ENCODE measurements around the gene HMOX2.

The HMOX2 gene

DNA sequence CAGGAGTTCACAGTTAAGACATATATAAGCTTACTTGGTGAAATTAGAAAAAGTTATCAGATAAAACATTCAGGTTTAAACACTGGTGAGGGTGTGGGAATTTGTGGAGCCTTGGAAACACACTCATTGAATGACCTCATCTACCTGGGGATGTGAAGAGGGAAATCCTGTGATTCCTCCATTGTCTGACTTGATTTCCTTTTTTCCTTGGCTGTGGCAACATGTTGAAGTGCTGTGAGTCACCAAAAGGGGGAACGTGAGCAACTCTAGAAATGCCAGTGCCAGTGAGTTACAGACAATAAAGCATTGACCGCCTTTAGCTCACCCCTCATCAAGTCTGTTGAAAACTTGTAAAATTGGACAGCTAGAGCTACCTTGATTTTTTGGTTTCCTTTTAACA lies 1.8 kb downstream of the HMOX2 start:
- no peak overlapping the region for H3K4me3 ChIP-seq
- no peaks in the 10 kb centered on the region for H3K36me3 ChIP-seq
- no peaks in the 10 kb centered on the region for H3K27me3 ChIP-seq
- DNase-seq, result no peak
- TF ChIP-seq, protein P1, sequence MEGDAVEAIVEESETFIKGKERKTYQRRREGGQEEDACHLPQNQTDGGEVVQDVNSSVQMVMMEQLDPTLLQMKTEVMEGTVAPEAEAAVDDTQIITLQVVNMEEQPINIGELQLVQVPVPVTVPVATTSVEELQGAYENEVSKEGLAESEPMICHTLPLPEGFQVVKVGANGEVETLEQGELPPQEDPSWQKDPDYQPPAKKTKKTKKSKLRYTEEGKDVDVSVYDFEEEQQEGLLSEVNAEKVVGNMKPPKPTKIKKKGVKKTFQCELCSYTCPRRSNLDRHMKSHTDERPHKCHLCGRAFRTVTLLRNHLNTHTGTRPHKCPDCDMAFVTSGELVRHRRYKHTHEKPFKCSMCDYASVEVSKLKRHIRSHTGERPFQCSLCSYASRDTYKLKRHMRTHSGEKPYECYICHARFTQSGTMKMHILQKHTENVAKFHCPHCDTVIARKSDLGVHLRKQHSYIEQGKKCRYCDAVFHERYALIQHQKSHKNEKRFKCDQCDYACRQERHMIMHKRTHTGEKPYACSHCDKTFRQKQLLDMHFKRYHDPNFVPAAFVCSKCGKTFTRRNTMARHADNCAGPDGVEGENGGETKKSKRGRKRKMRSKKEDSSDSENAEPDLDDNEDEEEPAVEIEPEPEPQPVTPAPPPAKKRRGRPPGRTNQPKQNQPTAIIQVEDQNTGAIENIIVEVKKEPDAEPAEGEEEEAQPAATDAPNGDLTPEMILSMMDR (IDR thresholded peaks at IDR 0.05), result no peak
- intact Hi-C loops (cut with DNase I; ENCODE audit: low total_unique reads), result loop anchor here (10.0 kb wide), 1 partner anchor 137 kb away; the partner anchor contains the start of gene UBALD1
- H3K9me3 ChIP-seq, result no peaks in the 10 kb centered on the region
- H3K4me1 ChIP-seq, result peaks cover 0 to 32% (median 28%) of the 10 kb centered on the region in 4 donors
- H3K27ac ChIP-seq, result no peak overlapping the region

DNA sequence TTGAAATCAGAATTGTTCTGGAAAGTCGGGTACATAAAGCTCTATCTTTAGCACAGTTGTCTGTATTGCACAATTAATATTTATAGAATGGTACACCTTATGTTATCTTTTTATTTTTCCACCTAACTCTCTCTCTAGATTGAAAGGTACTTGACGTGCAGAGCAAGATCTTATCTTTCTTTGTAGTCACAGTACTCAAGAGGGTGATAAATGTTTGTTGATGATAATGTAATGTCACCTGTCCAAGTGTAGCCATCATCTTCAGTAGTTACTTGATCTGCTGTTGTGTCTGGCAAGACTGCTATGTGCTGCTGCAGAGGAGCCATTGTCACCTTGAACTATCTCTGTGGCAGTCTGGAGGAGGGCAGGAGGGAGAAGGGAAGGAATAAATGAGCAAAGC lies 5.3 kb downstream of the HMOX2 start:
- peaks cover 0 to 8% (median 6%) of the 10 kb centered on the region in 4 donors for H3K4me1 ChIP-seq

DNA sequence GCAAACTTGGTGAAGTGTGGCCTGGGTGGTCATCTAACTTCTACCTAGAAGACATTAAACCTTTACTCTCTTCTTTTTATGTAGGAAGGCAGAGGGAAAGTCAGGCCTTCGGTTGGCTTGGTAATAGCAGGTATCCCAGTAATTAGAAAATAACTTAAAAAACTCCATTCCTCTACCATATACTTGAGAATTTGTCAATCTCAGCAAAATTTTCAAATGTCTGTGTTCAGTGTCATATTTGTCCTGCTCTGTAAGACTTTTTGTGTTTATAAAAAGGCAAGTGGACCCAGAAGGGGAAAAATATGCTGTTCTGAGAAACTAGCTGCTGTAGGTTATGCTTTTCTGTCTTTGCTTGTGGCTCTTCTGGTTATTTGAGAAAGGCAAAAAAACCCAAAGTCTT lies 5.8 kb downstream of the HMOX2 start:
- TF ChIP-seq, protein P1 (IDR thresholded peaks at IDR 0.05), result no peak

More for the DNA sequence above, 5.3 kb downstream of the HMOX2 start:
- intact Hi-C loops (cut with DNase I; ENCODE audit: low total_unique reads), result no loop called here
- no peaks in the 10 kb centered on the region for H3K9me3 ChIP-seq
- no peak overlapping the region for H3K4me3 ChIP-seq
- H3K27me3 ChIP-seq, result no peaks in the 10 kb centered on the region
- peaks cover 0 to 15% (median 7%) of the 10 kb centered on the region in 3 donors for H3K36me3 ChIP-seq
- TF ChIP-seq, protein P1 (IDR thresholded peaks at IDR 0.05), result no peak
- no peak overlapping the region for H3K27ac ChIP-seq
- no peak for DNase-seq

DNA sequence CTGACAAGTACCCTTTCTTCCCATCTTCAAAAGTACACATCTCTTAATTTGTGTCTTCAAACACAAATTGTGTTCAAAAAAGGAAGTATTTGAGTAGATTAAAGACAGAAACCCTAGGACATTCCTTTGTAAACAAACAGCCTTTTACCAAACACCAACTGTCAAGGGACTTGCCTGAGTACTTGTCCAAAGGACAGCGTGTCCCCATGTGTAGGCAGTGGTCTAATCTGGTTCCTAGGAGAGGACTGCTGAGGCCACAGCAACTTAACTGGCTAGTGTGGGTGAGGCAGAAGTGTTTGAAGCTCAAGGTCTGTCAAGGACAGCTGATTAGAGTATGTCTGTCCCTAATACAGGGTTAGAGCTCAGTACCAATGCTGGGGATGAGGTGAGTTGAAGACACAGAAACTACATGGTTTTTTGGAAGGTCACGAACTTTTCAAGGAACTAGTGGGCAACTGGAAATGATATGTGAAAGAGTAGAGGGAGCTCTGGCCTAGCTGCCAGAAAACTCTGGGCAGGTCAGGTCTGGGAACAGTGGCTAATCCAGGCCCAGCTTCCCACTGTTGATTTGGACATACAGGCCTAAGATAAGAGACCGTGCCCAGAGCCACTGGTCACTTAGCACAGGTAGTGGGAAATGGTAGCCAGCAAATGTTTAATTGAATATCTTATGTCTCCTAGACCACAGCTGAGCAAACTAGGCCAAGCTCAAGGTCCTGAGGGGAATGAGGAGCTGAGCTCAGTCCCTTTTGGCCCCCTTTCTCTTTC lies 10.1 kb downstream of the HMOX2 start:
- DNase-seq, result no peak
- no peaks in the 10 kb centered on the region for H3K27me3 ChIP-seq
- peaks cover 0 to 26% (median 19%) of the 10 kb centered on the region in 3 donors for H3K36me3 ChIP-seq

More for the DNA sequence above, 5.8 kb downstream of the HMOX2 start:
- intact Hi-C loops (cut with DNase I; ENCODE audit: low total_unique reads), result no loop called here
- Histone ChIP-seq H3K4me1 (peaks cover 0 to 7% (median 4%) of the 10 kb centered on the region in 4 donors), H3K27ac (no peak overlapping the region), H3K36me3 (peaks cover 0 to 15% (median 7%) of the 10 kb centered on the region in 3 donors), H3K4me3 (no peak overlapping the region), H3K9me3 (no peaks in the 10 kb centered on the region), H3K27me3 (no peaks in the 10 kb centered on the region)
- DNase-seq, result no peak

DNA sequence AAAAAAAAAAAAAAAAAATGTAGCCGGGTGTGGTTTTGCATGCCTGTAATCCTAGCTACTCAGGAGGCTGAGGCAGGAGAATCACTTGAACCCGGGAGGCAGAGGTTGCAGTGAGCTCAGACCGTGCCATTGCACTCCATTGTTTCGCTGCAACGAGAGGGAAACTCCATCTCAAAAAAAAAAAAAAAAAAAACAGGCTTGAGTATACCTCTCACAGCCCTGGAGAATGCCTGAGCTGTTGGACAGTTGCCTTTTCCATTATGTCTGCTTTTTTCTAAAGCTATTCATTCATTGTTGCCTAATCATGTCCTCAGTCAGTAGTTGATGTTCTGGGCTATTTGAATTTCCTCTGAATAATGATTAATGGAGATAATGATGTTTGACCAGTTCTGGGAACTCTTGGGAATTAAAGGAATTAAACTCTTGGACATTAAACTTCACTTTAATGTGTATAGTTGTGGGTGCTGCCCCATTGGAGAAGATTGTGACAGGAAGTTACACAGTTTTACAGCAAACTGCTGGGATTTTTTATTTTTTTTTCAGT lies 11.8 kb downstream of the HMOX2 start:
- no peaks in the 10 kb centered on the region for H3K4me1 ChIP-seq
- DNase-seq, result no peak
- no peaks in the 10 kb centered on the region for H3K27me3 ChIP-seq
- no peak overlapping the region for H3K27ac ChIP-seq
- no peak overlapping the region for H3K4me3 ChIP-seq
- TF ChIP-seq, protein P1 (IDR thresholded peaks at IDR 0.05), result no peak
- intact Hi-C loops (cut with DNase I; ENCODE audit: low total_unique reads), result no loop called here
- no peaks in the 10 kb centered on the region for H3K9me3 ChIP-seq
- peaks cover 0 to 26% (median 19%) of the 10 kb centered on the region in 3 donors for H3K36me3 ChIP-seq

More for the DNA sequence above, 10.1 kb downstream of the HMOX2 start:
- intact Hi-C loops (cut with DNase I; ENCODE audit: low total_unique reads), result no loop called here
- no peak overlapping the region for H3K27ac ChIP-seq
- no peak overlapping the region for H3K4me3 ChIP-seq
- TF ChIP-seq, protein P1 (IDR thresholded peaks at IDR 0.05), result no peak
- no peaks in the 10 kb centered on the region for H3K9me3 ChIP-seq
- no peaks in the 10 kb centered on the region for H3K4me1 ChIP-seq

Measured in tibial artery (tissue), 4 donors.